DMS79 (cell line): ENCODE data around the gene IFI35.
"Not testable (repeated sequence)": the region's sequence is repeated elsewhere in the genome, so short reads cannot be mapped to it uniquely, and the experiment has no call there.

ENCODE experiments used
- DNase-seq: peaks from one replicate; lab custom pipeline; 2025; lab: John Stamatoyannopoulos, UW

Gene IFI35

DNA sequence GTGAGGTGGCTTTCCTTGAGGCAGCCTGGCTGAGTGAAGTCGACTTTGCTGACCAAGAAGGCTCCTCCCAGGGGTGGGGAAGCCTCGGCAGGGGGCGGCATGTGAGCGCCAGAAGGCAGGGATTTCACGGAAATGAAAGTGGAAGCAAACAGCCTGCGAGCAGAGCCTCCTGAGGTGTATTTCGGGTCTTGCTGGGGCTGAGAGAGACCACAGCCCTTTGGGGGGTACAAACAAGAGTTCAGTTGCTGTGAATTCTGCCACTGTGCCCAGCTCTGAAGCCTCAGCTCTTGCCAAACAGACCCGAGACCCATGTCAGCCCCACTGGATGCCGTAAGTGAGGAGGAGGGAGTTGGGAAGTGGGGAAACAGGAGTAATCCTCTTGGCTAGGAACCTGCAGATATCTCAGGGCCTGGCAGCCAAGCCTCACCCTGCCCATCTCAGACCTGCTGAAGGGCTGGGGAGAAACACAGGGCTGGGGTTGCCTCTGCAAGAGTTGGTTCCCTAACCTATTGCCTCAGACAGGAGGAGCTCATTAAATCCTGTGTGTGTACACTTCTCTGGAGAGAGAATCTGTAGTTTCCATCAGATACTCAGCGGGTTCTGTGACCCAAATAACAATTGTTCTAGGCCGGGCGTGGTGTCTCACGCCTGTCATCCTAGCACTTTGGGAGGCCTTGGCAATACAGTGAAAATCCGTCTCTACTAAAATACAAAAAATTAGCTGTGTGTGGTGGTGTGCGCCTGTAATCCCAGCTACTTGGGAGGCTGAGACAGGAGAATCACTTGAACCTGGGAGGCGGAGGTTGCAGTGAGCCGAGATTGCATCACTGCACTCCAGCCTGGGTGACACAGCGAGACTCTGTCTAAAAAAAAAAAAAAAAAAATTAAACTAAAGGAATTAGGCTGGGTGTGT lies at the start of gene IFI35:
Gene IFI35, plus strand, starts transcription at position 146 of the 913 bp plus-strand sequence. Its CDS starts 164 bp downstream, at position 310.
- peak; percentile 50 for DNase-seq

DNA sequence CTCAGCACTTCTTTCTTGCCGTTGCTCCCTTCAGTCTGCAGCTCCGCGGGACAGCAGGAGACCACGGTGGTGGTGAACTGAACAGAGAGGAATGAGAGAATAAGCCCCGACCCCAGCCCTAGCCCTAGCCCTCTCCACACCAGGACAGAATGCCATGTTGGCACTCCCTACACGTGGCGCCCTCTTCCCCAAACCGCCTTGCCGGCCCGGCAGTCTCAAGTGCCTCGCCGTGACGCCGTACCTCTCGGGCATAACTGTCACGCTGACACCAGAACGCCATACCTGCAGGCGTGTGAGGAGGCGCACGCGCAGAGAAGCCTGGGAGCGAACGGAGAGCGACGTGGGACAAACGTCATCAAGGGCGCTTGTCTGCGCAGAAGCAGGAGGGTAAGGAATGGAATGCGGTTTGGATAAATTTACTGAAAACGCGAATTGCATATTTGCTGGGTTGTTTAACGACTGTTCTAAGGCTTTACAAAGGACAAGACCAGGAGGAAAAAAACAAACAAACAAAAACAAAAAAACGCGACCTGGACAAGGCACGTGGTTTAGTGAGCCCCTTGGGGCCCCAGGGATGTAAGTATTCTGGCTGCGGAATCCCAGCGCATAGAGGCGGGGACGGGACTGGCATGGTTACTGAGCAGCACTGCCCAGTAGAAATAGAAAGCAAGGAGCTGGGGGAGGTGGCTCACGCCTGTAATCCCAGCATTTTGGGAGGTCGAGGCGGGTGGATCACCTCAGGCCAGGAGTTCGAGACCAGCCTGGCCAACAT lies 42.2 kb upstream of the IFI35 start, which contains the start of gene AARSD1:
Gene AARSD1, minus strand, starts transcription at position 294 of the 772 bp plus-strand sequence. Its CDS starts 14 bp downstream, at position 280.
- DNase-seq = peak; percentile 92

DNA sequence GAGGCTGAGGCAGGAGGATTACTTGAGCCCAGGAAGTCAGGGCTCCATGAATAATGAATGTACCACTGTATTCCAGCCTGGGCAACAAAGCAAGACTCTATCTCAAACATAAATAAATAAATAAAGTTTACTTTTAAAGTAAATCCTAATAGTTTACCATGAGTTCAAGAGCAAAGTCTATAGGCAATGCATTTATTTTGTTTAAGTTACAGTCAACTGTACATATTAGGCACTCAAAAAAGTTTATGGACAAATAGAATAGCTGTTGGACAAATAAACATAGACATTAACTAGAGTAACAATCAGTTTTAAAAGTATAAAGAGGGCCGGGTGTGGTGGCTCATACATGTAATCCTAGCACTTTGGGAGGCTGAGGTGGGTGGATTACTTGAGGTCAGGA lies 38.7 kb upstream of the IFI35 start:
- no peak for DNase-seq

DNA sequence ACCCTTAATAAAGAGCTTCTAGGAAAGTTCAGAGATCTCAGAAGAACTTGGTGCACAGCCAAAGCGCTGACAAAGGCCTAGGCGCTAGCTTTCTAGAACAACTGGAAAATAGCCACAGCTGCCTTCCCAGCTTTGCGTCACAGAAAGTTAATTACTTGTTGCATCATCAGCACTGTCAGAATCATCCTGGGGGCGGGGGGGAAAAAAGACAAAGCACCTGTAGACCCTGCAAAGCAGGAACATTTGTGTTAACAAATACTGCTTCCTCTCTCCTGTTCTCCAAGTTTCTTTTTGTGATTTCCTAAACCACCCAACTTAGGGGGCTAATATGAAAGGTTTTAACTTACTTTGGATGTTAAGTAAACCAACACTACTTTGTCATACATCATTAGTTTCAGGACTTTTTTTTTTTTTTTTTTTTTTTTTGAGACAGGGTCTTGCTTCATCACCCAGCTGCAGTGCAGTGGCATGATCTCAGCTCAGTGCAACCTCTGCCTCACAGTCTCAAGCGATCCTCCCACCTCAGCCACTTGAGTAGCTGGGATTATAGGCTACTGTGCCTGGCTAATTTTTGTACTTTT lies 37.5 kb upstream of the IFI35 start:
- DNase-seq = peak; percentile 8

DNA sequence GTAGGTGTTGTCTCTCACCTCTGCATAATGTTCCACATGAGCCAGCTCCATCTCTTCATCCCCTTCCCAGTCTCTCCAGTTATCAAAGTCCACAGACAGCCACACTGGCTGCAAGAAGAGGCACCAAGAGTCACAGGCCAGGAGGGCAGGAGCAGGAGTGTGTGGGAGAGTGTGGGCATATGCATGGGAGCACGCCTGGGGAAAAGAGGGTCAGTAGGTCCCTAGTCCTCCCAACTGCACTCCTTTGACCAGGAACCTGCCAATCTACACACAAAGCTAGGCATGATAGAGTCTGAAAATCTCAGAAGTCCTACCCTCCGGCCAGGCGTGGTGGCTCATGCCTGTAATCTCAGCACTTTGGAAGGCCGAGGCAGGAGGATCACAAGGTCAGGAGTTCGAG lies 35.0 kb upstream of the IFI35 start:
- no peak for DNase-seq

DNA sequence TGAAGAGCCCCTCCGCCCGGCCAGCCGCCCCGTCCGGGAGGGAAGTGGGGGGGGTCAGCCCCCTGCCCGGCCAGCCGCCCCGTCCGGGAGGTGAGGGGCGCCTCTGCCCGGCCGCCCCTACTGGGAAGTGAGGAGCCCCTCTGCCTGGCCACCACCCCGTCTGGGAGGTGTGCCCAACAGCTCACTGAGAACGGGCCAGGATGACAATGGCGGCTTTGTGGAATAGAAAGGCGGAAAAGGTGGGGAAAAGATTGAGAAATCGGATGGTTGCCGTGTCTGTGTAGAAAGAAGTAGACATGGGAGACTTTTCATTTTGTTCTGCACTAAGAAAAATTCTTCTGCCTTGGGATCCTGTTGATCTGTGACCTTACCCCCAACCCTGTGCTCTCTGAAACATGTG lies 33.3 kb upstream of the IFI35 start:
- DNase-seq = not testable (repeated sequence)

DNA sequence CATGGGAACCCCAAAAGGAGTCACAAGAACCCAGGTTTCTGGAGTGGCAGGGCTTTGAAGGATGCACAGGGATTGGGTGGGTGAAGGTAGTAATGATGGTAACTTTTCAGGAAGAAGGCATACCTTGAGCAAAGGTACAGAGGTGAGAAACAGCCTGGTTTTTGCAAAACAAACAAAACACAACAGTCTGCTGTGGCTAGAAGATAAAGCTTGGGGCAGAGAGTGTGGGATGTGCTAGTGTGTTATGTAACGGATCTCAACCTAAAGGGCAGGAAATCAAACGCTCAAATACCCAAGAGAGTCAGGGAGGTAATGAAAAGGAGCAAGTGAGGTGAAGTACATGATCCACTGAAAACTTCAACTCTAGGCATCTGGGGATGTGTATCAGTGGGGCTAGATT lies 31.3 kb upstream of the IFI35 start:
- no peak for DNase-seq

DNA sequence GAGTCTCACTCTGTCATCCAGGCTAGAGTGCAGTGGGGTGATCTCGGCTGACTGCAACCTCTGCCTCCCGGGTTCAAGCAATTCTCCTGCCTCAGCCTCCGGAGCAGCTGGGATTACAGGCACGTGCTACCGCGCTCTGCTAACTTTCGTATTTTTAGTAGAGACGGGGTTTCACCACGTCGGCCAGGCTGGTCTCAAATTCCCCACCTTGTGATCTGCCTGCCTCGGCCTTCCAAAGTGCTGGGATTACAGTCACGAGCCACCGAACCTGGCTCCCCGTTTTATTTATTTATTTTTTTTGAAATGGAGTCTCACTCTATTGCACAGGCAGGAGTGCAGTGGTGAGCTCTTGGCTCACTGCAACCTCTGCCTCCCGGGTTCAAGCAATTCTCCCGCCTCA lies 30.9 kb upstream of the IFI35 start:
- not testable (repeated sequence) for DNase-seq

DNA sequence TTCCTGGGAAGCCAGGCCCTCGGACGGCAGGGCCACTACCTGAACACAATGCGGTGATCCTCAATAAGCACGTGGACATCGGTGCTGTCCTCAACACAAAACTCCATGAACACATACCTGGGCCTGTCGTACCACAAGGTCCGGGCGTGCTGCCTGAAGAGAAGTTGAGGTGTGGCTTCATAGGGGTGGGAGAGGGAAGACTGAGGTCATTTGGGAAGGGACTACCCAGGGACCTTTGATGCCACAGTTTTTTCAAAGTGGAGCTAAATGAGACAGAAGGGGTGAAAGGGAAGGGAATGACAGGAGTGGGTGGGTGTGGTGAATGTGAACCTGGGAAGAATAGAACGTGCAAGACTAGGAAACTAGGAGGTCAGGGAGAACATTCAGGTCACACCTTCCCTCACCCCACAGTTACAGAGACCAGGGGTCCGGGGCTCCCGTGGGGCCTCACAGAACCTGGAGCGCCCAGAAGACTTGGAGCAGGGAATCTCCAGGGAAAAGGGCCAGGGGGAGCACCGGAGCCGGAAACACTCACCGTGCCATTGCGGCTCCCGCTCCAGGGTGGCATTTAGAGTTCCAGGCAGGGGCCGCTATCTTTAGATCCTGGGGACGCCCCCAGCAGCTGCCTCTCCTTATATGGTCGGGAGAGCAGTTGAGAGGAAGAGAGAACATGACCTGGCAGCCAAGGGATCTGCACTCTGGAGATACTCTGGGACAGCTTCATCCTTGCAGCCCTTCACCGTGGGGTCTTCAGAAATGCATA lies 26.9 kb upstream of the IFI35 start, which contains the start of gene PTGES3L:
Gene PTGES3L, minus strand, starts transcription at position 570 of the 763 bp plus-strand sequence. Its CDS starts 27 bp downstream, at position 543.
- DNase-seq = peak; percentile 59

DNA sequence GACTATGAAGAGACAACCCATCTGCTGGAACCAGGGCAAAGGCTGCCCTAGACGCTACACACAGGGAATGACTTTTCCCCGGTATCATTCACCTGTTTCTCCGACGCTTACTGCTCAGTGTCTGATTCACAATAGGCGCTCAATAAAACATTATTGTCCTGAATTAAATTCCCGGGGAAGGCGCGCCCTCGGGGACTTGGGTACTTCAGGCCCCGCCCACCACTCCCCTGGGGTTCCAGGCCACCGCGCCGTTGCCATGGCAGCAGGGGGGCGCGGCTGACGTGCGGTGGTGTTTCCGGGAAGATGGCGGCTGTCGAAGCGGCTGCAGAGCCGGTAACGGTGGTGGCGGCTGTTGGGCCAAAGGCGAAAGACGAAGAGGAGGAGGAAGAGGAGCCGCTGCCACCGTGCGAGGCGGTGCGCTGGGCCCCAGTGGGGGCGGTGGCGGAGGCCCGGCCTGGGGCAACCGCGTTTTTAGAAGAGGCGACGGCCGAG lies 26.3 kb upstream of the IFI35 start, which contains the start of gene RUNDC1:
Gene RUNDC1, plus strand, starts transcription at position 292 of the 492 bp plus-strand sequence. Its CDS starts 12 bp downstream, at position 304.
- peak; percentile 76 for DNase-seq

DNA sequence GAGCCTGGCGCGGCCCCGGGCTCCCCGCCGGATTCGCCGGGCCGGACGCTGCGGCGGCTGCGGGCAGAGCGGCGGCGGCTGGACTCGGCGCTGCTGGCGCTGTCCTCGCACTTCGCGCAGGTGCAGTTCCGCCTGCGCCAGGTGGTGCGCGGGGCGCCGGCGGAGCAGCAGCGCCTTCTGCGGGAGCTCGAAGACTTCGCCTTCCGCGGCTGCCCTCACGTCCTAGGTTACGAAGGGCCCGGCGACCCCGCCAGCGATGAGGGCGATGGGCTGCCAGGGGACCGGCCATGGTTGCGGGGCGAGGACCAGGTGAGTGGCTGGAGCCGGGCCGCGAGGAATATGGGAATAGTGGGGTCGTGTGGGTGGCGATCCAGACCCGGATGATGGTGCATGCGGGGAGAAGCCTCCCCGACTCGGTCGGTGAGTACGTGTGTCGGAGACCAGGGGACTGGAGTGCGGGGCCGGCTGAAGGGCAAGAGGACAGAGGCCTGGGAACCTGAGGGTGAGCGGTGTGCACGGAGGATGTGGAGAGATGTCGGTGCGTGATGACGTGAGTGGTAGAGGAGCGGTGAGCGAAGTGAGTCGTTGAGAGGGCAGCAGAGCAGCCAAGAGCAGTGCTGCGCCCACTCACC lies 25.7 kb upstream of the IFI35 start:
- peak; percentile 11 for DNase-seq

DNA sequence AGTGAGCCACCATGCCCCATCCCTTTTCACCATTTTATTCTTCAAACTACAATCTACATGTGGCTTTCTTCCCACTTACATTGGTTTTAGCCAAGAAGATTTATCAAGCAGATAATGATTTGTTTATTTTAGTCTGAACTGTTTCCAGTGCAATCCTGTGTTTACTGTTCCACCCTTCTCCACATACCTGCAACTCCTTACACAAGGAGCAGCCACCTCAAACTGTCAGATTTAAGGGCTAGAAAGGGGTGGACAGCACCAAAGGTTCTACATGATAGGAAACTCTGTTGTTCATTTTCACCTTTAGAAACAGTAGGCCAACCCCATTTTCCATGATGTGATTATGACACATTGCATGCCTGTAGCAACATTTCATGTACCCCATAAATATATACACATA lies 24.3 kb upstream of the IFI35 start:
- no peak for DNase-seq

DNA sequence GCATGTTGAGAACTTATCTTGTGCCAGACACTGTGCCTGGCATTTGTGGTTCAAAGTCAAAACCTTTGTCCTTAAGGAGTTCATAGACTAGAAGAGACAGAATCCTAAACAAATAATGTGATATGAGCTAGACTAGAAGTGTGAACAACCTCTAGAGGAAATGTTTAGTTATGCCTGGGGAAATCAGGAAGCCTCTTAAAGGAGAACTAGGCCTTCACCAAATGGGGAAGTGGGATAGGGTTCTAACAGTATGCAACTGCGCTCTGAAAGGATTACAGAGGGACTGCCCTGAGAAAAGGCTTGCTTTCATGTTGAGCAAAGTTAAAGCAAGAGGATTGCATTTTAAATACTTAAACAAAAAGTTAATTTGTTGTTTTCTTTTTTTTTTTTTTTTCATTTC lies 21.4 kb upstream of the IFI35 start:
- DNase-seq = no peak

DNA sequence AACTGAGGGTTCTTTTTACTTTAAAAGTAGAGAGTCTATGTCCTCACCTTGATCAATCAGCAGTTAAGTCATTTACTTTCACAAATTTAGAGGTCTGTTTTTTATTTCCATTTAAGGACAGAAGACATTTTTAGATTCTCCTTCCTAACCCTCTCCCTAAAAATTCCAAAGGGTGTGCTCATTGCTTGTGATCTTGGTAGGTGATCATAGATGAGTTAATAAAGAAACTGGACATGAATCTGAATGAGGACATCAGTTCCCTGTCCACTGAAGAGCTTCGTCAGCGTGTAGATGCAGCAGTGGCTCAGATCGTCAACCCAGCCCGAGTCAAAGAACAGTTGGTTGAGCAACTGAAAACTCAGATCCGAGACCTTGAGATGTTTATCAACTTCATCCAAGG lies 17.4 kb upstream of the IFI35 start:
- DNase-seq = no peak

DNA sequence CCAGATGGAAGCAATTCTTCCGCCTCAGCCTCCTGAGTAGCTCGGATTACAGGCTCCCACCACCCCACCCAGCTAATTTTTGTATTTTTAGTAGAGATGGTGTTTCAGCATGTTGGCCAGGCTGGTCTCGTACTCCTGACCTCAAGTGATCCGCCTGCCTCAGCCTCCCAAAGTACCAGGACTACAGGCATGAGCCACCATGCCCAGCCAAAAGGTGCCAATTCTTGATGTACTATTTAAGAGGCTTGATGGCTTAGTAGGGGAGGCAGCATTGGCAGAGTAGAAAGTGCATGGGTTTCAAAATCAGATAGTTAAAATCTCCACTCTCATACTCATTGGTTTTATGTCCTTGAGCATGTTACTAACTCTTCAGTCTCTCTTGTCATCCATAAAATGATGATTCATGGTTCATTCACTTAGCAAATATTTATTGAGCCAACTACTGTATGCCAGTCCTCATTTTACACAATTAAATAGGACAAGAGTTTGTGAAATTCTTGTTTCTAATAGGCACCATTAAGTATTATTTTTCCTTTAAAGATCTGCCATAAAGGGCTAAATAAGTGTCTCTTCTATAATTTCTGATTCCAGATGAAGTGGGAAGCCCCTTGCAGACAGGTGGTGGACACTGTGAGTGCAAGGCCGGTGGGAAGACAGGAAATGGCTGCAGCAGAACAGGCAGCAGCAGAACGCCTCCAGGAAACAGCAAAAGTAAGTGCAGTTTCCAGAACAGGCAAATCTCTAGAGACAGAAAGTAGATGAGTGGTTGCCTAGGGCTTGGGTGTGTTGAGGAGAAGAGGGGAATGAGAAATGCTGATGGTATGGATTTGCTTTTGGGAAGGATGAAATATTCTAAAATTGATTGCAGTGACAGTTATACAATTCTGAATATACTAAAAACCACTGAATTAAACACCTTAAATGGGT lies 16.6 kb upstream of the IFI35 start:
- DNase-seq = no peak

DNA sequence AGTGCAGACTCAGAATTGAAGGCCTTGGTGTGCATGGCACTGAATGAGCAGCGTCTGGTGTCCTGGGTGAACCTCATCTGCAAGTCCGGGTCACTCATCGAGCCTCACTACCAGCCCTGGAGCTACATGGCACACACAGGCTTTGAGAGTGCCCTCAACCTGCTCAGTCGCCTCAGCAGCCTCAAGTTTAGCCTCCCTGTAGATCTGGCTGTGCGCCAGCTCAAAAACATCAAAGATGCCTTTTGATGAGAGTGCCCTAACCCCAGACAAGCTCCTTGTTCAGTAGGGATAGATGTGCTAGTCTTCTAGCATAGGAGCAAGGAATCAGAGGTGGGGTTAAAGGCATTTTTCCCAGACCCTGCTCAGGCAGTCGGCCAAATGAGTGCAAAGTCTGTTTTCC lies 15.1 kb upstream of the IFI35 start:
- no peak for DNase-seq

DNA sequence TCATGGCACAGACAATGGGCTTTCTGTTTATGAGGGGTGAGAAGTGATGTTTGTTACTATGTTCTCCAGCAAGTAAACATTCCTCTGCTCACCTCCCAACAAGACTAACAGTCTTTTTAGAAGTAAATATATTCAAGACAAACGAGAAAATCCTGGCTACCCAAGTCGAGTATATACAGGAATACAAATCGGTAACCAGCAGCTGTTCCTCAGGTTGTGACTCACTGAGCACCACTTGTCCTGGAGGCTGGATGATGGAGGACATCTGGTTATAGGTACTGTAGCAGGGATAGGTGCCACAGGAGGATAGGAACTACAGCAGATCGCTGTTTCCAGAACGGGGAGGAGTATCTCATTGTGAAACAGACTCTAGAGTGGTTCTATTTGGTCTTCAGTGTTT lies 13.7 kb upstream of the IFI35 start:
- DNase-seq = no peak

DNA sequence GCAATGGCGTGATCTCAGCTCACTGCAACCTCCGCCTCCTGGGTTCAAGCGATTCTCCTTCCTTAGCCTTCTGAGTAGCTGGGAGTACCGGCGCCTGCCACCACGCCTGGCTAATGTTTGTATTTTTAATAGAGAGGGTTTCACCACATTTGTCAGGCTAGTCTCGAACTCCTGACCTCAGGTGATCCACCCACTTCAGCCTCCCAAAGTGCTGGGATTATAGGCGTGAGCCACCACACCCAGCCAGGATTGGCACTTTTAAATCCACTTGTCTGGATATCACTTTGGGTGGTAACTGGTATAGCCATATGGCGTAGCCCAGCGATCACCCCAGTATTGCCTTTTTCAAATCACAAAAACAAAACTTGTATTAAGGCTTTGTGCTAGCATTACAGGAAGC lies 12.7 kb upstream of the IFI35 start:
- DNase-seq = not testable (repeated sequence)

DNA sequence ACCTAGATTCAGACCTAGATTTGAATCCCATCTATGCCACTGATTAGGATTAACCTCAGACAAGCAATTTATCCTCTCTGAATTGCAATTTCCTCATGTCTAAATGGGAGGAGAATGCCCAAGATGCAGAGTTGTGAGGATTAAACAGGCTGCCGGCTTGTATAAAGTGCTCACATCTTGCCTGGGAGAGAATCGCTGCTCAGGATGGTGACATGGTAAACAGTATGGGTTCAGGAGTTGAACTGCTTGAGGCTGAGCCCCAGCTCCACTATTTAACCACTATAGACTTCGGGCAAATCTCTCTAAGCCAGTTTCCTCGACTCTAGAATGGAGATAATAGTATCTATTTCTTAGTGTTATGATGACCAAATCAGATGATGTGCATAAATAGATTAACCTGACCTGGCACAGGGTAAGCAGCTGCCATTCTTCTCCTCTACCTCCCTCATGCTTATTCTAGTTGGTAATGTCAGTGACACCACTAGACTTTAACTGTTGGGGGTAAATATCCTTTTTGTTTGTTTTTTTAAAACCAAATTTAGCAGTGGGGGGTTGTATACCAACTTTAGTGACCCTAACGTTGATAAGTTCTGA lies 9.1 kb upstream of the IFI35 start:
- no peak for DNase-seq
